Naive thymus-derived CD4-positive, alpha-beta T cell (primary cell): ENCODE measurements around the gene OR10A6. TPM values are rescaled to one million over a fixed set of nuclear protein-coding genes. Genes with fewer than 3 reads are reported as not detected.

Experiments
- ATAC-seq: fragments of 150-1000 bp; cut with Tn5 transposase; 2 replicates; pipeline ENCODE4 v1.10.0; 2021; ENCODE audit warnings: mild to moderate bottlenecking, moderate library complexity
- CTCF ChIA-PET: fragments of 350-600 bp; sonication (Branson Sonifier 250); formaldehyde crosslinking; loops from one replicate; lab custom pipeline; 2021; ENCODE audit warnings: antibody characterized with exemption; lab: Charles Lee
- POLR2A ChIA-PET: fragments of 350-600 bp; sonication (Branson Sonifier 250); formaldehyde crosslinking; loops from one replicate; lab custom pipeline; 2021; ENCODE audit warnings: antibody characterized with exemption, inconsistent platforms; lab: Charles Lee
- DNase-seq, 9 donors: peaks; one replicate each; pipeline versions ENCODE4 v3.0.0 to v3.0.0-alpha.2; 2020 to 2022; ENCODE audit warnings: mixed read lengths in 1 of 9
- H3K27ac ChIP-seq: one replicate; pipeline ENCODE4 v1.7.0; 2013; ENCODE audit warnings: mild to moderate bottlenecking, low read depth, low read length, moderate library complexity
- H3K27me3 ChIP-seq, 2 donors: one replicate each; pipeline ENCODE4 v1.7.0; 2013; ENCODE audit warnings: low read length in 2 of 2, mild to moderate bottlenecking in 2 of 2, moderate library complexity in 2 of 2; ENCODE audit not compliant: control insufficient read depth in 2 of 2, insufficient read depth in 2 of 2
- H3K36me3 ChIP-seq, 3 experiments: 1 replicate in 2 of 3; 2 replicates in 1 of 3; pipeline ENCODE4 v1.7.0; 2013; ENCODE audit warnings: low read length in 3 of 3, mild to moderate bottlenecking in 3 of 3, moderate library complexity in 1 of 3; ENCODE audit not compliant: insufficient read depth in 3 of 3, control insufficient read depth in 2 of 3
- H3K4me1 ChIP-seq, 2 donors: one replicate each; pipeline ENCODE4 v1.7.0; 2013; ENCODE audit warnings: low read length in 2 of 2, mild to moderate bottlenecking in 2 of 2, moderate library complexity in 1 of 2; ENCODE audit not compliant: control insufficient read depth in 2 of 2, insufficient read depth in 2 of 2
- H3K4me3 ChIP-seq: 2 replicates; pipeline ENCODE4 v1.7.0; 2013; ENCODE audit warnings: mild to moderate bottlenecking, low read length
- H3K9me3 ChIP-seq, 3 experiments: 1 replicate in 2 of 3; 2 replicates in 1 of 3; pipeline ENCODE4 v1.7.0; 2013; ENCODE audit warnings: low read length in 3 of 3; ENCODE audit not compliant: control insufficient read depth in 2 of 3
- H3K27ac Mint-ChIP-seq, 9 donors: one replicate each; pipeline ENCODE4 v1.8.0; 2020 to 2022; ENCODE audit warnings: mixed read lengths in 9 of 9, mild to moderate bottlenecking in 8 of 9, moderate library complexity in 5 of 9, inconsistent platforms in 2 of 9
- H3K27me3 Mint-ChIP-seq, 5 donors: one replicate each; pipeline ENCODE4 v1.8.0; 2021 to 2022; ENCODE audit warnings: mixed read lengths in 5 of 5, mild to moderate bottlenecking in 1 of 5
- H3K36me3 Mint-ChIP-seq, 5 donors: one replicate each; pipeline ENCODE4 v1.8.0; 2020 to 2022; ENCODE audit warnings: mixed read lengths in 5 of 5, mild to moderate bottlenecking in 3 of 5, inconsistent platforms in 1 of 5
- H3K4me1 Mint-ChIP-seq, 7 donors: one replicate each; pipeline ENCODE4 v1.8.0; 2020 to 2022; ENCODE audit warnings: mixed read lengths in 7 of 7, mild to moderate bottlenecking in 3 of 7, inconsistent platforms in 1 of 7
- H3K4me3 Mint-ChIP-seq, 10 donors: one replicate each; pipeline ENCODE4 v1.8.0; 2020 to 2022; ENCODE audit warnings: mild to moderate bottlenecking in 10 of 10, mixed read lengths in 10 of 10, moderate library complexity in 6 of 10, inconsistent platforms in 2 of 10
- H3K9me3 Mint-ChIP-seq, 11 donors: one replicate each; pipeline ENCODE4 v1.8.0; 2020 to 2022; ENCODE audit warnings: mixed read lengths in 11 of 11, mild to moderate bottlenecking in 4 of 11, inconsistent platforms in 1 of 11, moderate library complexity in 1 of 11
- intact Hi-C, 2 donors: fragments of 100-400 bp; cut with micrococcal nuclease; formaldehyde crosslinking; loops; one replicate each; pipeline ENCODE4 v1.15.1; 2023
- polyA plus RNA-seq, 2 donors: library from polyadenylated mRNA; unstranded; fragments of 300-500 nt; fragmentation: Illumina TruSeq; gene quantifications; one replicate each; pipeline ENCODE4 v1.2.3, GENCODE V29; 2021
- total RNA-seq, 6 experiments: library from RNA in 5 of 6; stranded (reverse) in 5 of 6; gene quantifications; 1 replicate in 5 of 6; 2 replicates in 1 of 6; pipeline ENCODE4 v1.2.3 and lab custom pipeline; 2021 to 2026

The OR10A6 gene
- total and polyA plus RNA-seq, 7 experiments from 2014 or later: not detected

DNA sequence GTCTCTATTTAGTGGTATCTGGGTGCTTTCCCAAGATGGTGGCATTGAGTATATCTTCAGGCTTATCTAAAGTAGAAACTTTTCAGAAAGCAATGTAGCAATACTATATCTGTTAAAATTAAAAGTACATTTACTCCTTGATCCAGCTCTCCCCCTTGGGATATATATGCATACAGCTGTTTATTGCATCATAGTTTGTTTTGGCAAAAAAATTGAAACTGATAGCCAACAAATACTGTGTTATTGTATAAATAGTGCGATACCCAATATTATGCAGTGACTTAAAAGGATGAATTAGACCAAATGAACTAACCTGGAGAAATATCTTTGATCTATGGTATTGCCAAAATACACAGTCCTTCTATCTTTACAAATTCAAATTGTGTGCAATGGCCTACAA, 18.9 kb upstream of the OR10A6 start:
- H3K36me3 ChIP-seq: no peaks in the 10 kb centered on the region
- CTCF ChIA-PET: no interaction called here
- no peaks in the 10 kb centered on the region for H3K27me3 ChIP-seq
- no peak overlapping the region for H3K27ac ChIP-seq
- H3K27ac Mint-ChIP-seq: no peak overlapping the region
- no peak overlapping the region for H3K4me3 Mint-ChIP-seq
- H3K4me1 Mint-ChIP-seq: peaks cover 0 to 1% (median 0%) of the 10 kb centered on the region in 7 donors
- POLR2A ChIA-PET: no interaction called here
- no peaks in the 10 kb centered on the region for H3K4me1 ChIP-seq
- H3K36me3 Mint-ChIP-seq: no peaks in the 10 kb centered on the region
- H3K9me3 ChIP-seq: peaks cover 0 to 8% (median 0%) of the 10 kb centered on the region in 3 experiments
- no peak overlapping the region for H3K4me3 ChIP-seq
- peaks cover 0 to 3% (median 0%) of the 10 kb centered on the region in 11 donors for H3K9me3 Mint-ChIP-seq
- intact Hi-C loops: no loop called here
- DNase-seq (no peak), ATAC-seq (no peak)
- H3K27me3 Mint-ChIP-seq: peaks cover 7 to 45% (median 30%) of the 10 kb centered on the region in 5 donors

DNA sequence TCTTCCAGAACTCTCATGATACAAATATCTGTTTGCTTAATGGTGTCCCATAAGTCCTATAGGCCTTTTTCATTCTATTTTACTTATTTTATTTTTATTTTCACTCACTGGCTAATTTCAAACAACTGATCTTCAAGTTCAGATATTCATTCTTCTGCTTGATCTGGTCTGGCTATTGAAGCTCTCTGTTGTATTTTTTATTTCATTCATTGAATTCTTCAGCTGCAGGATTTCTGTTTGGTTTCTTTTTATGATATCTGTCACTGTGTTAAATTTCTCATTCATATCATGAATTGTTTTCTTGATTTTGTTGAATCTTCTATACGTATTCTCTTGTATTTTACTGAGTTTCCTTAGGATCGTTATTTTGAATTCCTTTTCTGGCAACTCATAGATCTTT, 13.1 kb upstream of the OR10A6 start:
- Histone ChIP-seq H3K4me3 (no peak overlapping the region), H3K4me1 (no peaks in the 10 kb centered on the region), H3K9me3 (peaks cover 0 to 22% (median 4%) of the 10 kb centered on the region in 3 experiments), H3K27ac (no peak overlapping the region), H3K36me3 (no peaks in the 10 kb centered on the region), H3K27me3 (no peaks in the 10 kb centered on the region)
- H3K4me3 Mint-ChIP-seq: no peak overlapping the region
- DNase-seq: no peak
- no peak overlapping the region for H3K27ac Mint-ChIP-seq
- ChIA-PET POLR2A (no interaction called here), CTCF (no interaction called here)
- peaks cover 8 to 30% (median 25%) of the 10 kb centered on the region in 5 donors for H3K27me3 Mint-ChIP-seq
- intact Hi-C loops: no loop called here
- H3K4me1 Mint-ChIP-seq: peaks cover 0 to 1% (median 0%) of the 10 kb centered on the region in 7 donors
- H3K9me3 Mint-ChIP-seq: peaks cover 8 to 35% (median 22%) of the 10 kb centered on the region in 11 donors
- ATAC-seq: no peak
- peaks cover 0 to 6% (median 0%) of the 10 kb centered on the region in 5 donors for H3K36me3 Mint-ChIP-seq

DNA sequence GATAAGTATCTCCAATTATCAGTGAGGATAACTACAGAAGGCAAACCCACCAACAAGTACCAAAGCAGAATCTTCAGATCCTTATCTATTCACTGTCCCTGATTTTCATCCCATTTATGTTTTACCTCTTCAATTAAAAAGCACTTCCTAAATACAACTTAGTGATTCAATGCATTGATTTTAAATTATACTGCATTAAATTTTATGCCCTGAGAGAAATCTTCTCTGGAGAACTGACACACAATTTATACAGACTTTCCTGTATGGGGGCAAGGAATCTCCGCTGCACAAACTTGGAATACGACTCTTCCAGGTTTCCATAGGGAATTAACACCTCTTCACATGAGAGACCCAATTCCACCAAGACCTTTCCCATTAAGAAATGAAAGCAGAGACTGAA, 10.5 kb upstream of the OR10A6 start, which contains the start of gene OR10A3:
Gene OR10A3, minus strand, starts transcription at position 101 of the 400 bp plus-strand sequence. CDS start 2,188 bp downstream, outside the sequence.
- Mint-ChIP-seq H3K27ac (no peak within 1 kb of the TSS), H3K36me3 (peaks cover 0 to 6% (median 0%) of the 10 kb centered on the region in 5 donors), H3K9me3 (peaks cover 8 to 39% (median 22%) of the 10 kb centered on the region in 11 donors), H3K4me1 (no peaks in the 10 kb centered on the region), H3K27me3 (peaks cover 2 to 28% (median 16%) of the 10 kb centered on the region in 5 donors), H3K4me3 (no peak within 1 kb of the TSS)
- Histone ChIP-seq H3K4me3 (no peak within 1 kb of the TSS), H3K27ac (no peak within 1 kb of the TSS), H3K36me3 (no peaks in the 10 kb centered on the region), H3K27me3 (no peaks in the 10 kb centered on the region), H3K4me1 (no peaks in the 10 kb centered on the region), H3K9me3 (peaks cover 0 to 22% (median 4%) of the 10 kb centered on the region in 3 experiments)
- ChIA-PET CTCF (no interaction called here), POLR2A (no interaction called here)
- intact Hi-C loops: no loop called here
- DNase-seq: no peak
- no peak for ATAC-seq

DNA sequence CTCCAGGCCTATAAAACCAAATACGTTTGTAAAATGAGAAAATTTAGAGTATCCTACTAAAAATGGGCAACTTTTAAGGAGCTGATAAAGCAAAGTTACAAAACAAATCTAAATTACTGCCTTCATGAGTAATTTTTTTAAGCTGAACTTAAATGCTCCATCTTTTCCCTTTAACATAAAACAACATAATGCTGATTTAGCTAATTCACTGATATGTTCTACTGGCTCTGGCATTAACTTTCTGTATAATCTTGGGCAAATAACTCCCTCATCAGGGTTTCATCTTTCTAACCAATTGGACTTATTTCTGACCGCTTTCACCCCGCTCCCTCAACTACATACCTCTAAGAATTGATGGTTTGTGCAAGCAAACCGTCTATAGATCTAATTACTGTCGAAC, 10.1 kb upstream of the OR10A6 start:
- H3K27me3 ChIP-seq: no peaks in the 10 kb centered on the region
- DNase-seq (no peak), ATAC-seq (no peak)
- ChIA-PET POLR2A (no interaction called here), CTCF (no interaction called here)
- Mint-ChIP-seq H3K4me1 (no peaks in the 10 kb centered on the region), H3K27me3 (peaks cover 2 to 28% (median 16%) of the 10 kb centered on the region in 5 donors), H3K4me3 (no peak overlapping the region), H3K9me3 (peaks cover 8 to 39% (median 22%) of the 10 kb centered on the region in 11 donors), H3K27ac (no peak overlapping the region), H3K36me3 (peaks cover 0 to 6% (median 0%) of the 10 kb centered on the region in 5 donors)
- peaks cover 0 to 22% (median 4%) of the 10 kb centered on the region in 3 experiments for H3K9me3 ChIP-seq
- no peaks in the 10 kb centered on the region for H3K36me3 ChIP-seq
- no peak overlapping the region for H3K27ac ChIP-seq
- no peak overlapping the region for H3K4me3 ChIP-seq
- no peaks in the 10 kb centered on the region for H3K4me1 ChIP-seq
- intact Hi-C loops: no loop called here

DNA sequence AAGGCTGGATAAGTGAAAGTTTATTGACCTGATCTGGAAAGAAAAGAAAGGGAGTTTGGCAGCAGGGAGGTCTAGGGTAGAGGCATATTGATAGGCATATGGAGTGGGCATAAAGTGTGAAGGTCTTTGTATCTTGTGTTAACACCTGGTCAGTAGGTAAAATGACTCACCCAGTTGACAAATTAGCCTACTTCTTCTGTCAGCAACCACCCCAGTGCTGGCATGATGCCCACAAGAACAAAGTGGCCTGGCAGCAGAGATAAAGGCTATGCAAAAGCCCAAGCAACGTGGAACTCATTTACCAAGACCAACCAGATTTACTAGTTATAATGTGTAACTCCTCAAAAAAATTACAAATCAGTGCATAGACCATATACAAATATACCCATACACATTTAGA, 5.5 kb upstream of the OR10A6 start:
- peaks cover 0 to 12% (median 2%) of the 10 kb centered on the region in 11 donors for H3K9me3 Mint-ChIP-seq

DNA sequence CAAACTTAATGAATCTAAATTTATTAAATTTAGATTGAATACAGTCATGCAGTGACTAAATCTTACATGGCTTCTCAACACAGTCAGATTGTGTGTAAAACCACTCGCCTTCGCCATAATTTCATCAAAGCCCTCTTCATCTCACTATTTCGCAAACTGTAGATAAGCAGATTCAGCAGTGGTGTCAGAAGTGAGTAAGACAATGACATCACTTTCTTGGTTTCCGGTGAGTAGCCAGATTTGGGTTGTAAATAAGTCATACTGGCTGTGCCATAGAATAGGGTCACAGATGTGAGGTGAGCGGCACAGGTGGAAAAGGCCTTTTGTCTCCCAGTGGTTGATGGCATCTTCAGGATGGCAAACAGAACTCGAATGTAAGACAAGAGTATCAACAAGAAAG, 3.4 kb downstream of the OR10A6 start:
- Histone ChIP-seq H3K4me1 (no peaks in the 10 kb centered on the region), H3K36me3 (no peaks in the 10 kb centered on the region), H3K9me3 (no peaks in the 10 kb centered on the region), H3K27me3 (peaks cover 0 to 4% of the 10 kb centered on the region in 2 donors), H3K27ac (no peak overlapping the region), H3K4me3 (no peak overlapping the region)
- no peak overlapping the region for H3K4me3 Mint-ChIP-seq
- no peak overlapping the region for H3K27ac Mint-ChIP-seq
- H3K4me1 Mint-ChIP-seq: no peaks in the 10 kb centered on the region
- peaks cover 0 to 4% (median 0%) of the 10 kb centered on the region in 5 donors for H3K36me3 Mint-ChIP-seq
- no peak for ATAC-seq
- peaks cover 0 to 1% (median 0%) of the 10 kb centered on the region in 11 donors for H3K9me3 Mint-ChIP-seq
- peaks cover 11 to 55% (median 46%) of the 10 kb centered on the region in 5 donors for H3K27me3 Mint-ChIP-seq
- intact Hi-C loops: no loop called here
- DNase-seq: no peak
- ChIA-PET CTCF (no interaction called here), POLR2A (no interaction called here)

More for the DNA sequence above, 5.5 kb upstream of the OR10A6 start:
- ATAC-seq (no peak), DNase-seq (no peak)
- Mint-ChIP-seq H3K4me1 (no peaks in the 10 kb centered on the region), H3K4me3 (no peak overlapping the region), H3K27me3 (peaks cover 8 to 57% (median 27%) of the 10 kb centered on the region in 5 donors), H3K36me3 (no peaks in the 10 kb centered on the region), H3K27ac (no peak overlapping the region)
- CTCF ChIA-PET: no interaction called here
- POLR2A ChIA-PET: no interaction called here
- Histone ChIP-seq H3K27ac (no peak overlapping the region), H3K4me3 (no peak overlapping the region), H3K4me1 (no peaks in the 10 kb centered on the region), H3K36me3 (no peaks in the 10 kb centered on the region), H3K27me3 (no peaks in the 10 kb centered on the region), H3K9me3 (no peaks in the 10 kb centered on the region)
- intact Hi-C loops: no loop called here

DNA sequence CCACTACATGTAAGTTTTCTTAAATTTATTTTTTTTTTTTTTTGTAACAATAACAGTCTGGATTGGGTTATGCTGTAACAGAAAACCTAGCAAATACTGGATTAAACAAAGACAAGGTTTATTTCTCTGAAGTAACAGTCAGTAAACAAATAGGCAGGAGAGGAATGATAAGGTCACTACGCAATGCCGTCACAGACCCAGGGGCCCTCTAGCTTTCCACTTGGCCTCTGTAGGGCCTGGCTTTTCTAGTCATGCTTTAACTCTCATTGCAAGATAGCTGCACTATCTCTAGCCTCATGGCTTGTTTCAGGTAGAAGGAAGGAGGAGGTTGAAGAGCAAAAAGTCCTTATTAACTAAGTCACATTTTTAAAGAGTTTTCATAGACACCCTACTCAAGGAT, 6.5 kb downstream of the OR10A6 start:
- H3K9me3 ChIP-seq: no peaks in the 10 kb centered on the region
- intact Hi-C loops: no loop called here
- Mint-ChIP-seq H3K4me3 (no peak overlapping the region), H3K36me3 (peaks cover 0 to 4% (median 0%) of the 10 kb centered on the region in 5 donors), H3K27me3 (peaks cover 9 to 36% (median 27%) of the 10 kb centered on the region in 5 donors), H3K27ac (no peak overlapping the region), H3K4me1 (no peaks in the 10 kb centered on the region), H3K9me3 (peaks cover 0 to 1% (median 0%) of the 10 kb centered on the region in 11 donors)
- H3K4me3 ChIP-seq: no peak overlapping the region
- no peaks in the 10 kb centered on the region for H3K4me1 ChIP-seq
- H3K27ac ChIP-seq: no peak overlapping the region
- no peaks in the 10 kb centered on the region for H3K36me3 ChIP-seq
- no peak for ATAC-seq
- no peak for DNase-seq
- ChIA-PET CTCF (no interaction called here), POLR2A (no interaction called here)
- peaks cover 0 to 4% of the 10 kb centered on the region in 2 donors for H3K27me3 ChIP-seq
